Skin epidermis (tissue), 12 donors: ENCODE results near the gene LIN54.
A peak's percentile ranks its signal among the peaks of the same experiment; 100 is the strongest.
"Not testable (repeated sequence)": the region's sequence is repeated elsewhere in the genome, so short reads cannot be mapped to it uniquely, and the experiment has no call there.

ENCODE experiments used
- H3K27ac ChIP-seq, 21 experiments: fragments of 200-600 bp; sonication (generic) in 11 of 21; one replicate each; pipeline ENCODE4 v1.5.0; 2020; ENCODE audit warnings: mild to moderate bottlenecking in 3 of 21, inconsistent platforms in 2 of 21, moderate library complexity in 2 of 21
- H3K4me3 ChIP-seq, 7 experiments: fragments of 200-600 bp; sonication (generic) in 2 of 7; one replicate each; pipeline ENCODE4 v1.5.0; 2020; ENCODE audit warnings: inconsistent platforms in 2 of 7, mild to moderate bottlenecking in 2 of 7, moderate library complexity in 1 of 7

Gene LIN54

GRCh38 chr4:83010522-83011318 lies at the start of gene LIN54:
Gene LIN54 (minus strand): TSS chr4:83010823. CDS start chr4:82984844, 25,979 bp downstream.
- Histone ChIP-seq H3K27ac (peak within 1 kb of the TSS; percentile 31 to 95 (median 90)), H3K4me3 (peak within 1 kb of the TSS; percentile 57 to 97 (median 88))

GRCh38 chr4:83054928-83055327 lies 44.3 kb upstream of the LIN54 start:
- Histone ChIP-seq H3K27ac (no peak overlapping the region), H3K4me3 (no peak overlapping the region)

- H3K27ac ChIP-seq, H3K4me3 ChIP-seq: not testable (repeated sequence)
Observed at GRCh38 chr4:83048781-83049180, 38.2 kb upstream of the LIN54 start.

- Histone ChIP-seq H3K27ac (no peak overlapping the region), H3K4me3 (no peak overlapping the region)
Observed at GRCh38 chr4:83046693-83047473, 36.3 kb upstream of the LIN54 start.

- no peak overlapping the region for H3K4me3 ChIP-seq
- H3K27ac ChIP-seq = no peak overlapping the region
Observed at GRCh38 chr4:83043801-83044407, 33.3 kb upstream of the LIN54 start.

- not testable (repeated sequence) for H3K27ac ChIP-seq
Observed at GRCh38 chr4:83043157-83043556, 32.5 kb upstream of the LIN54 start.

GRCh38 chr4:83040269-83040668 lies 29.6 kb upstream of the LIN54 start:
- Histone ChIP-seq H3K4me3 (no peak overlapping the region), H3K27ac (no peak overlapping the region)

More at GRCh38 chr4:83043157-83043556, 32.5 kb upstream of the LIN54 start:
- not testable (repeated sequence) for H3K4me3 ChIP-seq

- H3K27ac ChIP-seq = no peak overlapping the region
- no peak overlapping the region for H3K4me3 ChIP-seq
Observed at GRCh38 chr4:83036991-83037665, 26.5 kb upstream of the LIN54 start.

- Histone ChIP-seq H3K4me3 (peak within 1 kb of the TSS; percentile 63 to 84 (median 72)), H3K27ac (peak within 1 kb of the TSS; percentile 73 to 95 (median 89))
Observed at GRCh38 chr4:83034630-83035494, 24.2 kb upstream of the LIN54 start, which contains the start of gene COPS4. Gene COPS4 (plus strand): TSS chr4:83035183. CDS start chr4:83035225, 42 bp downstream.

- H3K4me3 ChIP-seq = no peak overlapping the region
- H3K27ac ChIP-seq = no peak overlapping the region
Observed at GRCh38 chr4:83029688-83030087, 19.1 kb upstream of the LIN54 start.

- H3K4me3 ChIP-seq = no peak overlapping the region
- H3K27ac ChIP-seq = no peak overlapping the region
Observed at GRCh38 chr4:83028976-83029375, 18.4 kb upstream of the LIN54 start.

- H3K27ac ChIP-seq = no peak overlapping the region
Observed at GRCh38 chr4:83025563-83025962, 14.9 kb upstream of the LIN54 start.

GRCh38 chr4:83024233-83024632 lies 13.6 kb upstream of the LIN54 start:
- H3K27ac ChIP-seq = no peak overlapping the region
- H3K4me3 ChIP-seq = no peak overlapping the region

More at GRCh38 chr4:83025563-83025962, 14.9 kb upstream of the LIN54 start:
- no peak overlapping the region for H3K4me3 ChIP-seq

GRCh38 chr4:83023599-83023998 lies 13.0 kb upstream of the LIN54 start:
- not testable (repeated sequence) for H3K4me3 ChIP-seq, H3K27ac ChIP-seq

GRCh38 chr4:83022724-83023450 lies 12.3 kb upstream of the LIN54 start:
- no peak overlapping the region for H3K27ac ChIP-seq
- no peak overlapping the region for H3K4me3 ChIP-seq

- Histone ChIP-seq H3K4me3 (no peak overlapping the region), H3K27ac (no peak overlapping the region)
Observed at GRCh38 chr4:83019794-83020494, 9.3 kb upstream of the LIN54 start.

- Histone ChIP-seq H3K27ac (peak overlapping the region in 13 of 21 experiments; percentile 24 to 85 (median 77)), H3K4me3 (peak overlapping the region in 5 of 7 experiments; percentile 74 to 96 (median 88))
Observed at GRCh38 chr4:83013902-83014301, 3.3 kb upstream of the LIN54 start.
